Endothelial cell of umbilical vein (primary cell): ENCODE data around the gene ARID5A. TPM values are rescaled to one million over a fixed set of nuclear protein-coding genes. Genes with fewer than 3 reads are reported as not detected.

Source experiments
- BruUV-seq: library from RNA; stranded (reverse); fragments of 400-500 nt; replicated peaks from 2 replicates; lab custom pipeline; 2021; lab: Mats Ljungman, UMichigan
- CTCF ChIA-PET: fragments of 300-600, 350-600 bp; sonication (Branson Sonifier 250); formaldehyde crosslinking; loops from one replicate; lab custom pipeline; 2021; ENCODE audit warnings: antibody characterized with exemption, inconsistent platforms; lab: Charles Lee
- POLR2A ChIA-PET: fragments of 300-600, 350-600 bp; sonication (Branson Sonifier 250); formaldehyde crosslinking; loops from one replicate; lab custom pipeline; 2021; ENCODE audit warnings: antibody characterized with exemption, inconsistent platforms; lab: Charles Lee
- DNase-seq: peaks from one replicate; pipeline ENCODE4 v3.0.0-alpha.2; 2011; ENCODE audit warnings: low read depth, low spot score
- FAIRE-seq: peaks from 2 replicates; lab custom pipeline; 2011; peaks lifted over from hg19 to GRCh38; lab: Jason Lieb, UNC
- H2AFZ ChIP-seq: 2 replicates; pipeline ENCODE4 v1.6.0; 2012; ENCODE audit warnings: low read depth, low read length, control low read depth, inconsistent platforms
- H3K27ac ChIP-seq: 2 replicates; pipeline ENCODE4 v1.5.1; 2011; ENCODE audit warnings: low read depth, mild to moderate bottlenecking, control low read depth, low read length, moderate library complexity; ENCODE audit not compliant: insufficient read depth
- H3K27me3 ChIP-seq, 2 experiments: 2 replicates each; pipeline versions ENCODE4 v1.6.0 to v1.6.1; 2011; ENCODE audit warnings: low read length in 2 of 2, mixed read lengths in 1 of 2; ENCODE audit not compliant: control insufficient read depth in 2 of 2, insufficient read depth in 2 of 2
- H3K36me3 ChIP-seq, 2 experiments: 2 replicates in 1 of 2; 3 replicates in 1 of 2; pipeline ENCODE4 v1.5.1; 2011; ENCODE audit warnings: low read length in 2 of 2, mild to moderate bottlenecking in 1 of 2, moderate library complexity in 1 of 2; ENCODE audit not compliant: control insufficient read depth in 2 of 2, insufficient read depth in 2 of 2; ENCODE audit errors: extremely low read depth in 1 of 2
- H3K4me1 ChIP-seq: 3 replicates; pipeline ENCODE4 v1.5.1; 2011; ENCODE audit warnings: mild to moderate bottlenecking, low read length; ENCODE audit not compliant: control insufficient read depth, insufficient read depth; ENCODE audit errors: extremely low read depth
- H3K4me2 ChIP-seq: 2 replicates; pipeline ENCODE4 v1.6.1; 2011; ENCODE audit warnings: low read length, control low read depth, mixed read lengths; ENCODE audit not compliant: insufficient read depth
- H3K4me3 ChIP-seq, 3 experiments: fragments of 200-600 bp in 1 of 3; sonication (generic), shearing (Covaris generic) in 1 of 3; replicated peaks in 1 of 3; 2 replicates each; pipeline ENCODE4 v1.5.1; 2011 to 2016; ENCODE audit warnings: control low read depth in 3 of 3, low read length in 3 of 3, mild to moderate bottlenecking in 2 of 3, inconsistent platforms in 1 of 3, low read depth in 1 of 3, moderate library complexity in 1 of 3; ENCODE audit not compliant: insufficient read depth in 1 of 3
- H3K79me2 ChIP-seq: 2 replicates; pipeline ENCODE4 v1.6.0; 2012; ENCODE audit warnings: low read length, inconsistent platforms; ENCODE audit not compliant: control insufficient read depth, insufficient read depth
- H3K9ac ChIP-seq: replicated peaks from 2 replicates; pipeline ENCODE3; 2011; ENCODE audit warnings: low read length, control low read depth; ENCODE audit not compliant: insufficient read depth; ENCODE audit errors: extremely low read depth
- H3K9me1 ChIP-seq: replicated peaks from 3 replicates; pipeline ENCODE4 v1.6.0; 2011; ENCODE audit warnings: mild to moderate bottlenecking, low read length; ENCODE audit not compliant: control insufficient read depth, insufficient read depth; ENCODE audit errors: extremely low read depth
- H3K9me3 ChIP-seq: replicated peaks from 2 replicates; pipeline ENCODE4 v1.5.1; 2012; ENCODE audit warnings: low read length, inconsistent platforms; ENCODE audit not compliant: control insufficient read depth, insufficient read depth
- H4K20me1 ChIP-seq: replicated peaks from 2 replicates; pipeline ENCODE3; 2011; ENCODE audit warnings: mild to moderate bottlenecking, low read length; ENCODE audit not compliant: control insufficient read depth, insufficient read depth; ENCODE audit errors: extremely low read depth
- EZH2 ChIP-seq: IDR thresholded peaks from 2 replicates; pipeline ENCODE4 v1.6.1; 2012; ENCODE audit warnings: borderline replicate concordance, low read depth, mild to moderate bottlenecking, moderate library complexity, low read length, inconsistent platforms; ENCODE audit not compliant: severe bottlenecking
- FOS ChIP-seq: IDR thresholded peaks from 2 replicates; pipeline ENCODE4 v1.6.1; 2011; ENCODE audit warnings: mild to moderate bottlenecking, low read length, moderate library complexity, borderline replicate concordance; ENCODE audit not compliant: insufficient read depth
- GATA2 ChIP-seq: IDR thresholded peaks from 2 replicates; pipeline ENCODE4 v1.7.0; 2011; ENCODE audit warnings: low read depth, mild to moderate bottlenecking, moderate library complexity, mixed read lengths, low read length; ENCODE audit not compliant: insufficient read length, insufficient read depth
- JUN ChIP-seq: IDR thresholded peaks from 2 replicates; pipeline ENCODE4 v1.6.1; 2011; ENCODE audit warnings: borderline replicate concordance, low read depth; ENCODE audit not compliant: insufficient read length, insufficient read depth
- MYC ChIP-seq: IDR thresholded peaks from one replicate; pipeline ENCODE4 v1.6.1; 2011; ENCODE audit warnings: mild to moderate bottlenecking, low read depth, low read length
- POLR2A ChIP-seq: IDR thresholded peaks from 2 replicates; pipeline ENCODE4 v1.6.1; 2012; ENCODE audit warnings: low read depth, mild to moderate bottlenecking, control low read depth, low read length
- POLR2AphosphoS5 ChIP-seq: IDR thresholded peaks from 2 replicates; pipeline ENCODE4 v1.6.1; 2012; ENCODE audit warnings: low read depth, mild to moderate bottlenecking, control low read depth, low read length, moderate library complexity; ENCODE audit not compliant: insufficient read depth
- dilution Hi-C: fragments of 300-500 bp; cut with MboI; formaldehyde crosslinking; loops from one replicate; pipeline ENCODE4 v1.15.0; 2019; ENCODE audit warnings: low sequenced_read_pairs; ENCODE audit not compliant: extremely low pct_ligation_motif_present
- intact Hi-C: fragments of 100-400 bp; cut with micrococcal nuclease; formaldehyde crosslinking; loops from one replicate; pipeline ENCODE4 v1.10.0; 2022
- polyA plus RNA-seq, 4 experiments: library from polyadenylated mRNA; depleted of rRNA in 3 of 4; stranded (reverse) in 3 of 4; unstranded in 1 of 4; fragments of >200 nt; gene quantifications; 2 replicates each; pipeline versions ENCODE4 v1.2.1 to v1.2.3, GENCODE V29; 2011 to 2012; ENCODE audit warnings: missing spikeins in 1 of 4
- total RNA-seq: library from RNA; stranded (reverse); gene quantifications from 2 replicates; pipeline ENCODE4 v1.2.3, GENCODE V29; 2021
- TF ChIP-seq, protein P1 (sequence below), 2 donors: IDR thresholded peaks; 1 replicate in 1 of 2; 2 replicates in 1 of 2; pipeline ENCODE4 v1.5.1; 2011; ENCODE audit warnings: low read length in 2 of 2, mild to moderate bottlenecking in 2 of 2, moderate library complexity in 2 of 2, control low read depth in 1 of 2, inconsistent platforms in 1 of 2, low read depth in 1 of 2; ENCODE audit not compliant: insufficient read depth in 1 of 2; ENCODE audit errors: extremely low read depth in 1 of 2
- TF ChIP-seq, protein P2 (sequence below): IDR thresholded peaks from 2 replicates; pipeline ENCODE4 v1.6.1; 2011; ENCODE audit not compliant: insufficient read depth, insufficient read length

Gene ARID5A
- total and polyA plus RNA-seq, 2 donors (not counting 3 experiments of a cell fraction or from before 2014, with no cell fraction given), result 18.0 to 24.7 TPM

DNA sequence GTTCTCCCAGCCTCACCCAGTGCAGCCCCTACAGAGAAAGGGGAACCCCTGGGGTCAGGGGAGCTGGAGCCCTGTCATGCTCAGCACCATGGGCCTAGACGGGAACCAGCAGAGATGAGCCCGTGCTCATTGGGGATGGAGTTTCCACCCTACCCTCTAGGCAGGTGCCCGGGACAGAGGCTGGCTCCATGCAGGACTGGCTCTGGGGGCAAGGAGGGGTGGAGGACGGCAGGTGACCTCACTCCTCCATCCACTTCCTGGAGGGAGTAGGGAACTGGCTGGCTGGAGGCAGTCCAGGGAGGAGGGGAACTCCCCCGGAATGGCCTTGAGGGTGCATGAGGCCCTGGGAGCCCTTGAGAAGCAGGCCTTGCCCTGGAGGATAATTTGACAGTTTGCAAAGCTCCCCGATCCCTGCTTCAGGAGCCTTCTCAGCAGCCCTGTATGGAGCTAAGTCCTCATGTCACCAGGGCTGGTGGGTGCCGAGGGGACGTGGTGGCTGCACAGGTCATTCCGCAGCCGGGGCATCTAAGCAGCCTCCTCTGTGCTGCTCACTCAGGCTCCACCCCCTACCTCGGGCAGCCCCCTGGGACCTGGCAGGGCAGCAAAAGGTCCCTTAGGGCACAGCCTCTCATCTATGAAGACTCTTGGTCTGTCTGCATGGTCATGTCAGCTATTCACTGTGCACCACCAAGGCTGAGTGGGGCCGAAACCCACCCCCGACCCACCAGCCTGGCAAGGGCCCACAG is 33.5 kb upstream of the ARID5A start:
- dilution Hi-C loops, result no loop called here
- CTCF ChIA-PET, result interaction anchor here (11.6 kb wide), 1 partner anchor 94 kb away, joined by 451 read pairs; no protein-coding TSS in a partner anchor

More for the DNA sequence above, 33.5 kb upstream of the ARID5A start:
- Histone ChIP-seq H2AFZ (no peak overlapping the region), H3K9me1 (no peaks in the 10 kb centered on the region), H3K4me3 (no peak overlapping the region), H4K20me1 (no peaks in the 10 kb centered on the region), H3K27ac (no peak overlapping the region), H3K4me2 (no peak overlapping the region), H3K4me1 (no peaks in the 10 kb centered on the region), H3K36me3 (no peaks in the 10 kb centered on the region), H3K79me2 (no peaks in the 10 kb centered on the region), H3K27me3 (peaks cover 23 to 24% of the 10 kb centered on the region in 2 experiments), H3K9ac (no peak overlapping the region), H3K9me3 (no peaks in the 10 kb centered on the region)
- no TSS peak for BruUV-seq
- DNase-seq (no peak), FAIRE-seq (no peak)
- TF ChIP-seq GATA2 (no peak), JUN (no peak), FOS (no peak), EZH2 (no peak), POLR2AphosphoS5 (no peak), MYC (no peak), POLR2A (no peak)
- TF ChIP-seq, protein P1, sequence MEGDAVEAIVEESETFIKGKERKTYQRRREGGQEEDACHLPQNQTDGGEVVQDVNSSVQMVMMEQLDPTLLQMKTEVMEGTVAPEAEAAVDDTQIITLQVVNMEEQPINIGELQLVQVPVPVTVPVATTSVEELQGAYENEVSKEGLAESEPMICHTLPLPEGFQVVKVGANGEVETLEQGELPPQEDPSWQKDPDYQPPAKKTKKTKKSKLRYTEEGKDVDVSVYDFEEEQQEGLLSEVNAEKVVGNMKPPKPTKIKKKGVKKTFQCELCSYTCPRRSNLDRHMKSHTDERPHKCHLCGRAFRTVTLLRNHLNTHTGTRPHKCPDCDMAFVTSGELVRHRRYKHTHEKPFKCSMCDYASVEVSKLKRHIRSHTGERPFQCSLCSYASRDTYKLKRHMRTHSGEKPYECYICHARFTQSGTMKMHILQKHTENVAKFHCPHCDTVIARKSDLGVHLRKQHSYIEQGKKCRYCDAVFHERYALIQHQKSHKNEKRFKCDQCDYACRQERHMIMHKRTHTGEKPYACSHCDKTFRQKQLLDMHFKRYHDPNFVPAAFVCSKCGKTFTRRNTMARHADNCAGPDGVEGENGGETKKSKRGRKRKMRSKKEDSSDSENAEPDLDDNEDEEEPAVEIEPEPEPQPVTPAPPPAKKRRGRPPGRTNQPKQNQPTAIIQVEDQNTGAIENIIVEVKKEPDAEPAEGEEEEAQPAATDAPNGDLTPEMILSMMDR (IDR thresholded peaks at IDR 0.05; ENCODE audit: extremely low read depth in 1 of 2, insufficient read depth in 1 of 2, low read depth in 1 of 2, low read length in 2 of 2), result no peak
- TF ChIP-seq, protein P2, sequence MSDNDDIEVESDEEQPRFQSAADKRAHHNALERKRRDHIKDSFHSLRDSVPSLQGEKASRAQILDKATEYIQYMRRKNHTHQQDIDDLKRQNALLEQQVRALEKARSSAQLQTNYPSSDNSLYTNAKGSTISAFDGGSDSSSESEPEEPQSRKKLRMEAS, result no peak
- POLR2A ChIA-PET, result no interaction called here
- intact Hi-C loops, result loop anchor here (10.0 kb wide), 1 partner anchor 298 kb away; the partner anchor contains the start of gene STARD7
